ENCODE measurements around the gene LBHD2. TPM values are rescaled to one million over a fixed set of nuclear protein-coding genes. Genes with fewer than 3 reads are reported as not detected.

Gene LBHD2
- total and polyA plus RNA-seq, 7 donors: 0.17 TPM; not detected in 6

DNA sequence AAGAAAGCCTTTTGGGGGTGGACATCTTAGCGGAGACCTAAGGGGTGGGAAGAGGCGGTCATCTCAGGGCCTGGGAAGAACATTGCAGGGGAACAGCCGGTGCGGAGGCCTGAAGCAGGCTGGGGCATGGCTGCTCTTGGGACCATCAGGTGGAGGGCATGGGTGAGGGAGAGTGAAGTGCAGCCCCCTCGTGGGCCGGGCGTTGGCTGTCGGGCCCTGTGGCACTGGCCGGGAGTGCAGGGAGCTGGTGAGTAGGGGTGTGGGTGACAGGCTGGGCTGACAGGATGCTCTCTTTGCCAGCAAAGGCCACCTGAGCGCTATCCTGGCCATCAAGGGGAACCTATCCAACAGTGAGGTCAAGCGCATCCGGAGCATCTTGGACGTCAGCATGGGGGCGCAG lies 50.9 kb downstream of the LBHD2 start:
- H3K36me3 ChIP-seq: peaks cover 0 to 47% (median 5%) of the 10 kb centered on the region in 4 donors
- intact Hi-C loops (cut with DNase I): no loop called here

DNA sequence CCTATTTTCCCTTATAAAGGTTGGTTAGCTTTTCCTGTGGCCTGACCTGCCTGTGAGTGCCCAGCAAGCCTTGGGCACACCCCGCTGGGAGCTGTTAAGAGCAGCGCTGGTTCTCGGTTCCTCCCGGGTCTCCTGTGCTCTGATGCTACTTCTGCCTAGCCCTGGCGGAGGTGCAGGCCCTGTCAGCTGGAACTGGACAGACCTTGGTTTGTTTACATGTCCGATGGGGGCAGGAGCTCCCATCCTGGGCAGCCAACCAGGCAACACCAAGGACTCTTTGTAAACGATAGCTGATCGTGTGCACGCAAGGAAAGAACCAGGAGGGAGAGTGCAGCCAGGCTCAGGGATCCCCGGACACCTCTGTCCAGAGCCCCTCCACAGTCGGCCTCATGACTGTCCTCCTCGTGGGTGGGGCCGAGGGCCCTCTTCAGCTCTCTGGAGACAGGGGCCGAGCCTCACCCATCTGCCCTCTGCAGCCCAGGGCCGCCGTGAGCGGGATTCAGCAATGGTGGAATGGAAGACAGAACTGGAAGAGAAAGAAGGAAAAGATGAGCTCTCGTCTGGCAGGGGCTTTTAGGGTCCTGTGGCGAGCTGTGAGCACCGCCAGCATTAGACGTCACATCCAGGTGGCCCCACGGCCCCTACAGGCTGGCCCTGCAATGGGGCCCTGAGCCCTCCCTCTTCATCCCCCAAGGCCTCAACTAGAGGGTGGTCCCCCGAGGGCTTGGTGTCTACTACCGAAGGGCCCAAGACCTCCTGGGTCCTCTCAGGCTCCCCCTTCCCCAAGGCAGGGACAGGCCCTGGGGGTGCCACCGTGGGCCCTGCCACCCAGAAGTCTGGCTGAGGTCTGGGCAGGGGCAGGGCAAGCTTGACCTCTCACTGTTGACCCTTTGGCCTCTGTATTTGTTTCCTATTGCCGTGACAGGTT lies 51.6 kb downstream of the LBHD2 start:
- no peak for DNase-seq
- Histone ChIP-seq H3K4me3 (no peak overlapping the region), H3K9me3 (no peaks in the 10 kb centered on the region), H3K36me3 (peaks cover 0 to 41% (median 2%) of the 10 kb centered on the region in 4 donors), H3K27me3 (peaks cover 0 to 6% (median 0%) of the 10 kb centered on the region in 3 donors), H3K27ac (peak overlapping the region in 2 of 4 donors; percentile 25 to 39), H3K4me1 (peaks cover 0 to 70% (median 54%) of the 10 kb centered on the region in 4 donors)
- intact Hi-C loops (cut with DNase I): no loop called here
- WGBS, 2 donors: 80 to 87% methylated on average over 26 of the region's 26 CpGs
- TF ChIP-seq, protein P1, sequence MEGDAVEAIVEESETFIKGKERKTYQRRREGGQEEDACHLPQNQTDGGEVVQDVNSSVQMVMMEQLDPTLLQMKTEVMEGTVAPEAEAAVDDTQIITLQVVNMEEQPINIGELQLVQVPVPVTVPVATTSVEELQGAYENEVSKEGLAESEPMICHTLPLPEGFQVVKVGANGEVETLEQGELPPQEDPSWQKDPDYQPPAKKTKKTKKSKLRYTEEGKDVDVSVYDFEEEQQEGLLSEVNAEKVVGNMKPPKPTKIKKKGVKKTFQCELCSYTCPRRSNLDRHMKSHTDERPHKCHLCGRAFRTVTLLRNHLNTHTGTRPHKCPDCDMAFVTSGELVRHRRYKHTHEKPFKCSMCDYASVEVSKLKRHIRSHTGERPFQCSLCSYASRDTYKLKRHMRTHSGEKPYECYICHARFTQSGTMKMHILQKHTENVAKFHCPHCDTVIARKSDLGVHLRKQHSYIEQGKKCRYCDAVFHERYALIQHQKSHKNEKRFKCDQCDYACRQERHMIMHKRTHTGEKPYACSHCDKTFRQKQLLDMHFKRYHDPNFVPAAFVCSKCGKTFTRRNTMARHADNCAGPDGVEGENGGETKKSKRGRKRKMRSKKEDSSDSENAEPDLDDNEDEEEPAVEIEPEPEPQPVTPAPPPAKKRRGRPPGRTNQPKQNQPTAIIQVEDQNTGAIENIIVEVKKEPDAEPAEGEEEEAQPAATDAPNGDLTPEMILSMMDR (IDR thresholded peaks at IDR 0.05): no peak
- TF ChIP-seq EP300 (IDR thresholded peaks at IDR 0.05): no peak
- TF ChIP-seq POLR2A (IDR thresholded peaks at IDR 0.05): no peak
- no peak for TF ChIP-seq POLR2AphosphoS5 (IDR thresholded peaks at IDR 0.05)

More for the DNA sequence above, 50.9 kb downstream of the LBHD2 start:
- Histone ChIP-seq H3K27me3 (peaks cover 0 to 6% (median 0%) of the 10 kb centered on the region in 3 donors), H3K4me3 (no peak overlapping the region), H3K27ac (no peak overlapping the region), H3K4me1 (peaks cover 0 to 77% (median 59%) of the 10 kb centered on the region in 4 donors), H3K9me3 (no peaks in the 10 kb centered on the region)
- WGBS, 2 donors: 93 to 95% methylated on average over 14 of the region's 14 CpGs
- no peak for DNase-seq
- TF ChIP-seq POLR2A (IDR thresholded peaks at IDR 0.05) (no peak), EP300 (IDR thresholded peaks at IDR 0.05) (no peak)

DNA sequence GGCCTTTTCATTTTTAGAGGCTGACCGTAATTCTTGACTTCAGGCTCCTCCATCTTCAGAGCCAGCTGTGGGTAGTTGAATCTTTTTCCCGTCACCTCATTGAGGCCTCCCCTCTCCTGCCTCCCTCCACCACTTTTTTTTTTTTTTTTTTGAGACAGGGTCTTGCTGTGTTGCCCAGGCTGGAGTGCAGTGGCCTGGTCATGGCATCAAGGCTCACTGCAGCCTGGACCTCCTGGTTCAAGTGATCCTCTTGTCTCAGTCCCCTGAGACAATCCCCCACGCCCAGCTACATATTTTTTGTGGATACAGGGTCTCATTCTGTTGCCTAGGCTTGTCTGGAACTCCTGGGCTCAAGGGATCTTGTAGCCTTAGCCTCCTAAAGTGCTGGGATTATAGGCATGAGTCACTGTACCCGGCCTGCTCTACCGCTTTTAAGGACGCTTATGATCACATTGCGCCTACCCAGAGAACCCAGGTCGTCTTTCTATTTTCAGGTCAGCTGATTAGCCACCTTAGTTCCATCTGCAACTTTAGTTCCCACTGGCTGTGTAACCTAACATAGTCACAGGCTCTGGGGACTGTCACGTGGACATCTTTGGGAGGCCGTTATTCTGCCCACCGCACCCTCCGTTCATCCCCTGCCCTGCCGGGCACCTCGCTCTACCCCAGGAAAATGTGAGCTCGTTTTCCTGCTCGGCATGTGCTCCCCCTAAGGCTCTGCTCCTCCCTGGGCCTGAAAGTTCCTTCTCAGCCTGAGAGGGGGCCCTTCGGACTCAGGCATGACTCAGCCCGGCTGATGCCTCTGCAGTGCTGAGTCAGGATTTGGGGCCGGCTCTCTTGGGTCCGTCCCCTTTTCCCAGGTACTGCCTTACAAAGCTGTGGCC lies 52.6 kb downstream of the LBHD2 start:
- TF ChIP-seq EP300 (IDR thresholded peaks at IDR 0.05) (no peak), POLR2AphosphoS5 (IDR thresholded peaks at IDR 0.05) (peak in 2 of 4 donors; percentile 4 to 8)
- peaks cover 0 to 10% (median 0%) of the 10 kb centered on the region in 3 donors for H3K27me3 ChIP-seq
- peaks cover 0 to 64% (median 46%) of the 10 kb centered on the region in 4 donors for H3K4me1 ChIP-seq
- intact Hi-C loops (cut with DNase I): no loop called here
- no peaks in the 10 kb centered on the region for H3K9me3 ChIP-seq
- H3K36me3 ChIP-seq: peaks cover 0 to 39% (median 2%) of the 10 kb centered on the region in 4 donors
- H3K27ac ChIP-seq: peak overlapping the region in 3 of 4 donors; percentile 31 to 72 (median 58)
- DNase-seq: peak; percentile 72
- H3K4me3 ChIP-seq: no peak overlapping the region
- 69% methylated on average over 20 of the region's 20 CpGs for WGBS, 2 donors

DNA sequence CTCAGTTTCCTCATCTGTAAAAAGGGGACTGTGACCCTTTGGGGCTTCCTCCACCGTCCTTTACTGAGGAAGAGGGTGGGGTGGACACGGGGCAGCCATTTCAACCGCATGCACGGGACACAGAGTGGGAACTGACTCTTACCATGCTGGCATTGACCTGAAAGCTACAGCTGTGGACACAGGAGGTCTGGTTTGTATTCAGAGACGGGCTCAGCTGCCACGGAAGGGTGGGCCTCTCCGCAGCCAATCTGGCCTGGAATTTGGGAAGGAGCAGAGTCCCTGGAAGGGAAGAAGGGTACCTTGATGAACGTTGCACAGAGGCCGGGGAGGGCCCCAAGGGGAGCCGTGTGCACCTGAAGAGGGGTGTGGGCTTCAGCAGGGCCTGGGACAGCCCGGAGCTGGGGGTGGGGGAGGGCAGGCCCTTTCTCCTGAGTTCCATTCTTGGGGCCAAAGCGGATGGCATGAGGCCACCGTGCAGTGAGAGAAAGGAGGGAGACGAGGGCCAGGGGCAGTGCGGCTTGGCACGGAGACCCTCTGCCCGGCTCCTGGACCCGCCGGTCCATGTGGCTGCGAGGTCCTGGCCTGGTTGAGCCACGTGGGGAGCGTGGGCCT lies 53.8 kb downstream of the LBHD2 start:
- Histone ChIP-seq H3K4me1 (peaks cover 0 to 53% (median 36%) of the 10 kb centered on the region in 4 donors), H3K27ac (peak overlapping the region; percentile 7 to 72 (median 44)), H3K9me3 (no peaks in the 10 kb centered on the region), H3K27me3 (peaks cover 0 to 10% (median 0%) of the 10 kb centered on the region in 3 donors), H3K36me3 (peaks cover 0 to 33% (median 2%) of the 10 kb centered on the region in 4 donors), H3K4me3 (no peak overlapping the region)
- intact Hi-C loops (cut with DNase I): no loop called here
- no peak for DNase-seq
- 81 to 86% methylated on average over 22 of the region's 22 CpGs for WGBS, 2 donors
- TF ChIP-seq POLR2AphosphoS5 (IDR thresholded peaks at IDR 0.05) (peak in 2 of 4 donors; percentile 57 to 67), POLR2A (IDR thresholded peaks at IDR 0.05) (no peak)
- TF ChIP-seq, protein P1 (IDR thresholded peaks at IDR 0.05): no peak
